ENCODE measurements around the gene NPPB.

Gene NPPB

GRCh38 chr1:11831945-11832725 lies 26.6 kb downstream of the NPPB start:
- DNase-seq = no peak

GRCh38 chr1:11828511-11828910 lies 30.2 kb downstream of the NPPB start:
- no peak for DNase-seq

GRCh38 chr1:11826946-11827345 lies 31.8 kb downstream of the NPPB start:
- no peak for DNase-seq

GRCh38 chr1:11825131-11825530 lies 33.6 kb downstream of the NPPB start:
- DNase-seq = no peak

GRCh38 chr1:11823366-11824137 lies 35.2 kb downstream of the NPPB start:
- DNase-seq = no peak

GRCh38 chr1:11822091-11822490 lies 36.7 kb downstream of the NPPB start:
- no peak for DNase-seq

GRCh38 chr1:11817192-11817591 lies 41.6 kb downstream of the NPPB start:
- no peak for DNase-seq

GRCh38 chr1:11813021-11813420 lies 45.7 kb downstream of the NPPB start:
- DNase-seq = no peak

Data from DMS53 (cell line).